Glutamatergic neuron (in vitro differentiated cells): Measurements from ENCODE around the gene ANKRD33B. TPM values are rescaled to one million over a fixed set of nuclear protein-coding genes. Genes with fewer than 3 reads are reported as not detected.

ENCODE experiments used
- DNase-seq: peaks from one replicate; pipeline ENCODE4 v3.0.0; 2022
- H3K27ac Mint-ChIP-seq: one replicate; pipeline ENCODE4 v1.8.0; 2020; ENCODE audit warnings: mild to moderate bottlenecking, mixed read lengths, inconsistent platforms; ENCODE audit not compliant: unreplicated experiment
- H3K27me3 Mint-ChIP-seq: one replicate; pipeline ENCODE4 v1.8.0; 2020; ENCODE audit warnings: mild to moderate bottlenecking, moderate library complexity, mixed read lengths, inconsistent platforms; ENCODE audit not compliant: unreplicated experiment
- H3K36me3 Mint-ChIP-seq: one replicate; pipeline ENCODE4 v1.8.0; 2020; ENCODE audit warnings: mild to moderate bottlenecking, mixed read lengths, inconsistent platforms; ENCODE audit not compliant: unreplicated experiment
- H3K4me1 Mint-ChIP-seq: one replicate; pipeline ENCODE4 v1.8.0; 2020; ENCODE audit warnings: mild to moderate bottlenecking, low read depth, mixed read lengths, inconsistent platforms; ENCODE audit not compliant: unreplicated experiment
- H3K4me3 Mint-ChIP-seq: one replicate; pipeline ENCODE4 v1.8.0; 2020; ENCODE audit warnings: mild to moderate bottlenecking, mixed read lengths, inconsistent platforms; ENCODE audit not compliant: unreplicated experiment
- H3K9me3 Mint-ChIP-seq: one replicate; pipeline ENCODE4 v1.8.0; 2020; ENCODE audit warnings: mild to moderate bottlenecking, moderate library complexity, mixed read lengths, inconsistent platforms; ENCODE audit not compliant: unreplicated experiment
- CTCF ChIP-seq: fragments of 200-600 bp; sonication (generic); IDR thresholded peaks from one replicate; pipeline ENCODE4 v1.5.0; 2021; ENCODE audit not compliant: partially characterized antibody, unreplicated experiment
- total RNA-seq: library from RNA; stranded (reverse); fragmentation: NEBNext Ultra II Directional; extraction: Animal tissue kit (Norgen Biotek cat#: 25700); gene quantifications from one replicate; pipeline ENCODE4 v1.2.1, GENCODE V29; 2021; ENCODE audit not compliant: unreplicated experiment

The ANKRD33B gene
- total RNA-seq, 1 donor from 2014 or later = 14.5 TPM

- DNase-seq = no peak
- Mint-ChIP-seq H3K36me3 (peaks cover 24% of the 10 kb centered on the region), H3K4me1 (peaks cover 19% of the 10 kb centered on the region), H3K27ac (peak overlapping the region; percentile 29), H3K4me3 (peak overlapping the region; percentile 34), H3K27me3 (peaks cover 12% of the 10 kb centered on the region), H3K9me3 (peaks cover 12% of the 10 kb centered on the region)
- TF ChIP-seq CTCF = no peak
These were observed 62.0 kb downstream of the ANKRD33B start for GRCh38 chr5:10625700-10626472.

- no peak overlapping the region for H3K27ac Mint-ChIP-seq
These were observed 62.7 kb downstream of the ANKRD33B start for GRCh38 chr5:10626473-10627013.

DNA sequence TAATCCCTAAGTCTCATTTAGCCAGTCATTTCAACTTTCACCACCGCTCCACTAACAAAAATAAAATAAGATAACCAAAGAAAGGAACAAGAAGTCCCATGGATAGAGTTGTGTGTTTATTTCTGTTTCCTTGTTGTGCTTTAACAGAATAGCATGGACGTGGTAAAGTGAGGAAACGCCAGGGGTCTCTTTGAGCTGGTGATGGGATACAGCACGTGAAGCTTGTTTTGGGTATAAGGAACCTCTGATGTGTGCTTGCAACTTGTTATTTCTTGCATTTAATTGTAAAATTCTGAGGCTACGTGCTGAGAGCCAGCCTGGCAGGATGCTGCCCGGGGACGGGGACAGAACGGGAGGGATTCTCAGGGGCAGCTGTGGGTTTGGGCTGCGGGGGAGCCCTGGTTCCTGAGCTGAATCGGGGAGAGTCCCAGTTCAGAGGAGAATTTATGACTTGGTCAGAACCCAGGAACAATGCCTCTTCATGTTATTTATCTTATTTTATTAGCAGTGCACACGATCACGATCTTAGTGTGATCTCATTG is 63.4 kb downstream of the ANKRD33B start:
- H3K9me3 Mint-ChIP-seq = peaks cover 11% of the 10 kb centered on the region
- TF ChIP-seq CTCF = no peak
- H3K27ac Mint-ChIP-seq = peak overlapping the region; percentile 85
- peak overlapping the region; percentile 79 for H3K4me3 Mint-ChIP-seq
- no peak for DNase-seq
- H3K27me3 Mint-ChIP-seq = peaks cover 12% of the 10 kb centered on the region
- peaks cover 14% of the 10 kb centered on the region for H3K36me3 Mint-ChIP-seq
- peaks cover 25% of the 10 kb centered on the region for H3K4me1 Mint-ChIP-seq

More at GRCh38 chr5:10626473-10627013, 62.7 kb downstream of the ANKRD33B start:
- H3K27me3 Mint-ChIP-seq = peaks cover 12% of the 10 kb centered on the region
- H3K4me1 Mint-ChIP-seq = peaks cover 23% of the 10 kb centered on the region
- peaks cover 11% of the 10 kb centered on the region for H3K9me3 Mint-ChIP-seq
- peaks cover 17% of the 10 kb centered on the region for H3K36me3 Mint-ChIP-seq
- no peak for TF ChIP-seq CTCF
- no peak overlapping the region for H3K4me3 Mint-ChIP-seq
- DNase-seq = no peak

GRCh38 chr5:10628601-10629000 is 64.7 kb downstream of the ANKRD33B start:
- Mint-ChIP-seq H3K27ac (no peak overlapping the region), H3K4me1 (peaks cover 21% of the 10 kb centered on the region), H3K9me3 (peaks cover 11% of the 10 kb centered on the region), H3K4me3 (no peak overlapping the region), H3K27me3 (peaks cover 12% of the 10 kb centered on the region), H3K36me3 (peaks cover 14% of the 10 kb centered on the region)
- no peak for DNase-seq
- no peak for TF ChIP-seq CTCF

DNA sequence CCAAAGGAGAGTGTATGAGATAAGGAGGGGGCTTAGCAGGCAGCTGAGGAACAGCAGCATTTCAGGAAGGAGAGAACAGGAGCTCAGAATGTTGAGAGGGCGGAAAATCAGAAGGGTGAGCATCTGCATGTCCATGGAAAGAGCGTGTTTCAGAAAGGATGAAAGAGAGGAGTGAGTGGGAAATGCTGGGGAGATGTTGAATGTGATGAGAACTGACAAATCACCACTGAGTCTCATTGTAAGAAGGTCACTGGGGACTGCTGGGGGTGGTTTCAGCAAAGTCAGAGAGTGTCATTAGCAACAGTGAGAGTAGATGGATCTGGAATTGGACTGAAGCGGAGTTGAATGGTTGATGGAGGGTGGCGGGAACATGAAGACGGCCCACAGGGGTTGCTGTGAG is 65.8 kb downstream of the ANKRD33B start:
- DNase-seq = no peak
- H3K27me3 Mint-ChIP-seq = peaks cover 12% of the 10 kb centered on the region
- peak overlapping the region; percentile 0 for H3K27ac Mint-ChIP-seq
- no peak for TF ChIP-seq CTCF
- H3K4me1 Mint-ChIP-seq = peaks cover 19% of the 10 kb centered on the region
- peaks cover 11% of the 10 kb centered on the region for H3K9me3 Mint-ChIP-seq
- H3K4me3 Mint-ChIP-seq = no peak overlapping the region
- peaks cover 14% of the 10 kb centered on the region for H3K36me3 Mint-ChIP-seq
